Sciatic nerve (tissue), 2 donors: Measurements from ENCODE around the gene SORCS2. TPM values are rescaled to one million over a fixed set of nuclear protein-coding genes. Genes with fewer than 3 reads are reported as not detected.

Experiments used
- ATAC-seq: fragments of 200-7000 bp; cut with Tn5 transposase; one replicate; pipeline ENCODE4 v1.9.1; 2020; ENCODE audit warnings: mild to moderate bottlenecking, moderate library complexity
- DNase-seq: peaks from one replicate; pipeline ENCODE4 v3.0.0-alpha.2; 2020; ENCODE audit warnings: low spot score
- intact Hi-C: fragments of 100-400 bp; cut with DNase I; formaldehyde crosslinking; loops from one replicate; pipeline ENCODE4 v1.14.2; 2022
- total RNA-seq: library from RNA; stranded (reverse); fragmentation: NEBNext Ultra II Directional; extraction: Animal tissue kit (Norgen Biotek cat#: 25700); gene quantifications from one replicate; pipeline ENCODE4 v1.2.1, GENCODE V29; 2021
- donor health status: DM: no; HTN: no; CAD: no.
- donor health status: DM: no; HTN: no; CAD: no.

SORCS2 gene
- total RNA-seq, 1 donor from 2014 or later: 52.5 TPM

- no peak for DNase-seq
- ATAC-seq: no peak
- intact Hi-C loops: no loop called here
Measured at GRCh38 chr4:7252510-7253340, 60.4 kb downstream of the SORCS2 start.

DNA sequence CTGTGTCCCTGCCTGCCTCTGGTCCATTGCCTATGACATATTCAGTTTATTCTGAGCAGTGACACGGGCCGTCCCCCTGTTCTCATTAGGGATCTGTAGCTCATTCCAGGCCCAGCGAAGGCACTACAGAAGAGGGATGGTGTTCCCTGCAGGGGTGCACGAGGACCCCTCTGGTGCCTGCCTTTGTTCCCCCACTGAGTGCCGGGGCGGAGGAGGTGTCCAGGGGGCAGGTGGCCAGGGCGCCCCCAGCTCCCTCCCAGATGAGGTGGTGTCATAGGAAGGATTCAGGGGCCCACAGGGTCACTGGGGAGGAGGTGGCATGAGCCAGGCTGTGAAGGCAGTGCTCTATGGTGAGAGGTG, 61.0 kb downstream of the SORCS2 start:
- intact Hi-C loops: no loop called here
- DNase-seq: no peak
- ATAC-seq: no peak

GRCh38 chr4:7253837-7254236, 61.5 kb downstream of the SORCS2 start:
- ATAC-seq: no peak
- intact Hi-C loops: no loop called here

DNA sequence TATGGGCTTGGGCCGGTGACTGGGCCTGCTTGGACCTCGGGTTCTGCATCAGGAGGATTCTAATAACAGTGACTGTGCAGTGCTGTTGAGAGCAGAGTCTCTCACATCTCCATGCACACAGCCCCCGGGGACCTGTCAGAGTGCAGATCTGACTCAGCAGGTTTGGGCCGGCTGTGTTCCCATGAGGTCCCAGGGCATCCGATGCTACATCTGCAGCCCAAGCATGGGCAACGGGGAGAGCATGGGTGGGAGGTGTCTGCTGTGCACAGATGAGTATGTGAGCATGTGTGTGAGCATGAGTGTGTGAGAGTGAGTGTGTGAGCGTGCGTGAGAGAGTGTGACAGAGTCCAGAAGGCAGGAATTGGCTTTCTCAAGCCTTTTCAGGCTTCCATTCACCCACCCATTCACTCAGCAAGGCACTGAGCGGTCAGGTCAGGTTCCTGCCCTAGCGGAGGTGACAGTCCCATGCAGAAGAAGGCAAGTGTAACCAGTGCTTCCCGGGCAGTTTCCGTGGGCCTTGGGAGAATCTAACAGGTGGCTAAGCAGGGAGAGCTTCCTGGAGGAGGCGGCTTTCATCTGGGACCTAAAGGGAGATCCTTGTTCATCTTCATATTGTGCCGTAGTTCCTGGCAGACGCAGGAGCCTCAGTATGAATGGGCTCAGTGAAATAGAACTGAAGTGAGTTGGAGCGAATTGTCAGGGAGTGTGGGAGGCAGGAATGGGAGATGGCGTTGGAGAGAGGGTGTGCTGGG, 62.6 kb downstream of the SORCS2 start:
- intact Hi-C loops: no loop called here
- ATAC-seq (no peak), DNase-seq (no peak)

More at GRCh38 chr4:7253837-7254236, 61.5 kb downstream of the SORCS2 start:
- DNase-seq: no peak

- ATAC-seq (no peak), DNase-seq (no peak)
- intact Hi-C loops: no loop called here
Measured at GRCh38 chr4:7255488-7255881, 63.1 kb downstream of the SORCS2 start.

DNA sequence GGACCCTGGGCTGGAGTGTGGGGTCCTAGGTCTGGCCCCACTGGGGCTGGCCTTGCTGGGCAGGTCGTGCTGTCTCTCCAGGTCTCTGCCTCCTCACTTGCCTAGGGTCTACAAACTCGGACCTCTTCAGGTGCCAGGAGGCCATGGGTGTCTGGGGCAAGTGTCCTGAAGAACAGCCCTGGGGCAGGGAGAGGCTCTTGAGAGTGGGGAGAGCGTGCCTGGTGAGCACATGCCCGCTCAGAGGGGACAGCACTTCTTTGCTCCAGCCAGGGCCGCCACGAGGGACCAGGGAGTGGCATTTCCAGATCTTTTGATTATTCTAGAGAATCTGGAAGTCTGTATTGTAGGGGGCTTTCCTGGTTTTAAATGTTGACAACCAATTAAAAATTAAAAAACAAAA, 63.7 kb downstream of the SORCS2 start:
- no peak for ATAC-seq
- DNase-seq: no peak
- intact Hi-C loops: no loop called here

GRCh38 chr4:7256984-7257810, 64.9 kb downstream of the SORCS2 start:
- intact Hi-C loops: no loop called here
- peak; percentile 80 for ATAC-seq
- DNase-seq: peak; percentile 77

- DNase-seq (no peak), ATAC-seq (no peak)
- intact Hi-C loops: no loop called here
Measured at GRCh38 chr4:7259039-7259438, 66.7 kb downstream of the SORCS2 start.

- no peak for DNase-seq
- no peak for ATAC-seq
- intact Hi-C loops: no loop called here
Measured at GRCh38 chr4:7260569-7260968, 68.2 kb downstream of the SORCS2 start.

DNA sequence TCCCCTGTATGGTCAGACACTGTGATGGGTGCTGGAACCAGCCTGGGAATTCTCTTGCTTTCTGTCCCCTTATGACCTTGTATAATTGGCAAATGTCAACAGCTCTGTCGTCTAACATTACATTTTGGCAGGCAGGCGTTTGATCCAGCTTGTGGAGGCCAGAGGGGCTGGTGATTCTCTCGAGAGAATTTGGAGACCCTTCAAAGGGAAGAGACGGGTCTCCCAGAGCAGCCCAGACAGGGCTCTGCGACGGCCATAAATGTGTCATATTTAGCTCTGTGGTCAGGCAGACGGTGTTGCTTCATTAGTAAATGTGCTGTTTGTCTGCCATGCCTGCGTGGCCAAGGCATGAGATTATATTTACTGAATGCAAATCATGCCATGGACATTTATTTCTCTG, 68.7 kb downstream of the SORCS2 start:
- intact Hi-C loops: no loop called here
- DNase-seq (no peak), ATAC-seq (no peak)

GRCh38 chr4:7261536-7261935, 69.2 kb downstream of the SORCS2 start:
- intact Hi-C loops: no loop called here
- DNase-seq (no peak), ATAC-seq (no peak)

DNA sequence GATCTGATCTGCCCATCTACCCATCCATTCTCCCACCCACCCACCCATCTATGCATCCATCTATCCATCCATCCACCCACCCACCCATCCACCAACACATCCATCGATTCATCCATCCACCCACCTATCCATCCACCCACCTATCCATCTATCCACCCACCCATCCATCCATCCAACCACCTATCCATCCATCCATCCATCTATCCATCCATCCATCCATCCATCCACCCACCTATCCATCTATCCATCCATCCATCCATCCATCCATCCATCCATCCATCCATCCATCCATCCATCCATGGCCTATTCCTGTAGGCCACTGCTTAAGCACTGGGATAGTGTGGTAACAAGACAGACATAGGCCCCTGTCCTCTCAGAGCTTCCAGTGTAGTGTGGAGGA, 69.8 kb downstream of the SORCS2 start:
- DNase-seq (no peak), ATAC-seq (no peak)
- intact Hi-C loops: no loop called here

- no peak for ATAC-seq
- intact Hi-C loops: no loop called here
Measured at GRCh38 chr4:7263166-7263565, 70.8 kb downstream of the SORCS2 start.

DNA sequence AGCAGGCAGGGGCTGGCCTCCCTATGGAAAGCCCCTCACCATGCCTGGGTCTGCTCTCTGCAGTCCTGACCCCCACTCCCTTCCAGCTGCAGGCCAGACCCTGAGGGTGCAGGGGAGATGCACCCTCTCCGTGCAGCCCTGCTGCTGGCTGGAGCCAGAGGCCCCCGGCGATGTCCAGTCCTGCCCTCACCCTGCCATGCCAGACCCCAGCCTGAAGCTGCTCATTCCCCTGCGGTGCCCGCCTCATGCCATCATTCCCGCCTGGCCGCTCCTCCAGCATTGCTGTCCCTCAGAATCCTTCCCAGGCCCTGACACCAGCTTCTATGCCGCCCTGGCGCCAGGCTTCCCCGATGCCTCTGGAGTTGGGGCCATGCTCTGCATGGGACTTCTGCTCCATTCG, 72.4 kb downstream of the SORCS2 start:
- ATAC-seq (no peak), DNase-seq (no peak)
- intact Hi-C loops: no loop called here

More at GRCh38 chr4:7263166-7263565, 70.8 kb downstream of the SORCS2 start:
- no peak for DNase-seq

- DNase-seq (no peak), ATAC-seq (no peak)
- intact Hi-C loops: no loop called here
Measured at GRCh38 chr4:7266525-7267292, 74.4 kb downstream of the SORCS2 start.

DNA sequence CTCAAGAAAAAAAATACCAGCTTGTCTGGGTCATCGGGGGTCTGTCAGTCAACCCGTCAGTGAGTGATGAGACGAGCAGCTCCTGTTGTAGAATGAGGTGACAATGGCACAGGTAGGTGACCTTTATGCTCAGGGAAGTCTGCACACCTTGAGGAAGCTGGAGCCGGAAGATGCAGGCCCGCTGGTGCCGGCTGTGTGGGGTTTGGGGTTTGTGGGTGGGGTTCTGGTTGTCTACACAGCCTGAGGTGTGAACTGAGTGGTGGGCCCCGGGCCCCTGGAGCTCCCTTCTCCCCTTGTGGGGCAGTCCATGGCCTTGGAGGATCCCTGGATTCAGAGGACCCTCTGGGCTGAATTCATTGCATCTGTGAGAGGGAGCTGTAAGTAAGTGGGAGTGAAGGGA, 75.5 kb downstream of the SORCS2 start:
- intact Hi-C loops: no loop called here
- DNase-seq (no peak), ATAC-seq (no peak)

DNA sequence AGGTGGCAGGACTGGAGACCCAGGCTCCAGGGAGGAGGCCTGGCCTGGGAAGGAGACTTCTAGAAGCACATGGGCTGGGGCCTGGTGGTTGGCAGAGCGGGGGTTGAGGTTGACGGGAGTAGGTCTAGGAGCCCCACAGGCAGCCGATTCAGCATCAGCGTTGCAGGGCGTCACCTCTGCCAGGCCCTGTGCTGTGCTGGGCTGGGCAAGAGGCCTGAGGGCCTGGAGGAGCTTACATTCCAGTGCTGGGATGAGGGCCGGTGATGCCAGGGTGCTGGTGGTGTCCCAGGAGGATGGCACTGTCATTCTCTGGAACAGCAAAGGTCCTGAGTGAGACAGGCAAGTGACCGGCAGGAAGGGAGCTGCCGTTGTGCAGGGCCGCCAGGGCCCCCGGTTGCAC, 76.6 kb downstream of the SORCS2 start:
- DNase-seq: no peak
- intact Hi-C loops: no loop called here
- ATAC-seq: no peak

- no peak for DNase-seq
- intact Hi-C loops: no loop called here
- ATAC-seq: no peak
Measured at GRCh38 chr4:7270121-7270520, 77.8 kb downstream of the SORCS2 start.

DNA sequence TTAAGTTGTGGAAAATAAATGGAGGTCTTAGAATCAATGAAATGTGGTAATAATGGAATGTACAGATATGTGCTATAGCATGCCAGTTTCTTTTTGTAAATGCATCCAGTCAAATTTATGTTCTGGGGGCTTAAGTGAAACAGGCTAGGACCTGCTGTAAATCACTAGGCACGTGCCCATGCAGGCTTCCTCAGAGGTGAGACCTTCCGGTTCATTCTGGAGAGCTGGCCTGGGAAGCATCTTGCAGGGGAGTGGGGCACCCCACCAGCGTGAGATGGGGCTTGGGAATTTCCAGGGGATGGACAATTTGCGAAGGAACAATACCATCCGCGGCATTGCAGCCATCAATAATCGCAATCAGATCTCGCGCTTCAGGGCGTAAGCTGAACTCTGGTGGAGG, 80.1 kb downstream of the SORCS2 start:
- intact Hi-C loops: no loop called here
- DNase-seq (no peak), ATAC-seq (no peak)
